ENCODE results near the gene TRIM42.
A peak's percentile ranks its signal among the peaks of the same experiment; 100 is the strongest.

TRIM42 gene

DNA sequence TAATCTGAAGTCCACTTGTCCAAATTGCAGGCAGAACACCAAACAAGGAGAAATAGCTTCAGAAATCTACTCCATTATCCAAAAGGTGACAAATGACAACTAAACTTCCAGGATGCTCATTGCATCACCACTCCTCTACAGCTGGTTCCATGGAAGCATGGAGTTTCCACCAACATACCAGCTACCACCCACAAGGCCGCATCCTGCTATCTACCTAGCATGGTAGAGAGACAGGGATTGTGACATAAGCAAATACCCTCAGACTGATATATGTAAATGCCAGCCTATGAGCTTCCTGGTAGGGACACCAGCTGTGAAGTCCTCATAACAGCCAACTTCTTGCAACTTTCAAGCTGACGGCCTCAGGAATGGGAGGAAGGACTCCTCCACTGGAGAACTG is at the start of gene TRIM42:
TSS of gene TRIM42 (plus strand) at position 301 of the 400 bp plus-strand sequence. CDS start 166 bp downstream, outside the sequence.
- H3K4me3 ChIP-seq (replicated peaks in 1 of 2; ENCODE audit: low read depth in 2 of 2, low read length in 2 of 2): no peak within 1 kb of the TSS
- no peak for DNase-seq (ENCODE audit: low read depth in 2 of 2)
- TF ChIP-seq, protein P1, sequence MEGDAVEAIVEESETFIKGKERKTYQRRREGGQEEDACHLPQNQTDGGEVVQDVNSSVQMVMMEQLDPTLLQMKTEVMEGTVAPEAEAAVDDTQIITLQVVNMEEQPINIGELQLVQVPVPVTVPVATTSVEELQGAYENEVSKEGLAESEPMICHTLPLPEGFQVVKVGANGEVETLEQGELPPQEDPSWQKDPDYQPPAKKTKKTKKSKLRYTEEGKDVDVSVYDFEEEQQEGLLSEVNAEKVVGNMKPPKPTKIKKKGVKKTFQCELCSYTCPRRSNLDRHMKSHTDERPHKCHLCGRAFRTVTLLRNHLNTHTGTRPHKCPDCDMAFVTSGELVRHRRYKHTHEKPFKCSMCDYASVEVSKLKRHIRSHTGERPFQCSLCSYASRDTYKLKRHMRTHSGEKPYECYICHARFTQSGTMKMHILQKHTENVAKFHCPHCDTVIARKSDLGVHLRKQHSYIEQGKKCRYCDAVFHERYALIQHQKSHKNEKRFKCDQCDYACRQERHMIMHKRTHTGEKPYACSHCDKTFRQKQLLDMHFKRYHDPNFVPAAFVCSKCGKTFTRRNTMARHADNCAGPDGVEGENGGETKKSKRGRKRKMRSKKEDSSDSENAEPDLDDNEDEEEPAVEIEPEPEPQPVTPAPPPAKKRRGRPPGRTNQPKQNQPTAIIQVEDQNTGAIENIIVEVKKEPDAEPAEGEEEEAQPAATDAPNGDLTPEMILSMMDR (IDR thresholded peaks at IDR 0.05; ENCODE audit: low read depth, low read length): no peak

DNA sequence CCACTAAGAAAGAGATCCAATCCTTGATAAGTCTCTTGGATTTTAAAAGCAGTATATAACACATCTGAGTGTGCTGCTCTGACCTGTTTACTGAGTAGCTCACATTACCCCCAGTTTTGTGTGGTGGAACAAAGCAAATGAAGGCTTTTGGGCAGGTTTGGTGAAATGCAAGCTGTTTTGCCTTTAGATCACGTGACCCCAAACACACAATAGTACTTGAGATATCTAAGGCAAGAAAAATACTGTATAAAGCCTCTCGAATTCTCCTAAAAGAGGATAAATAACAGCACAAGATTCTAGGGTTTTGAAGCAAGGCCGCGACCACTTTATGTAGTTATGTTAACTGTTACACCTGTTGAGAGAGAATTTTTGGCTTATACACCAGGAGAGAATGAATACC is 49.3 kb upstream of the TRIM42 start:
- peak in 1 of 2 donors; percentile 7 for DNase-seq (ENCODE audit: low read depth in 2 of 2)
- H3K4me3 ChIP-seq (replicated peaks in 1 of 2; ENCODE audit: low read depth in 2 of 2, low read length in 2 of 2): no peak overlapping the region
- TF ChIP-seq, protein P1 (IDR thresholded peaks at IDR 0.05; ENCODE audit: low read depth, low read length): no peak

DNA sequence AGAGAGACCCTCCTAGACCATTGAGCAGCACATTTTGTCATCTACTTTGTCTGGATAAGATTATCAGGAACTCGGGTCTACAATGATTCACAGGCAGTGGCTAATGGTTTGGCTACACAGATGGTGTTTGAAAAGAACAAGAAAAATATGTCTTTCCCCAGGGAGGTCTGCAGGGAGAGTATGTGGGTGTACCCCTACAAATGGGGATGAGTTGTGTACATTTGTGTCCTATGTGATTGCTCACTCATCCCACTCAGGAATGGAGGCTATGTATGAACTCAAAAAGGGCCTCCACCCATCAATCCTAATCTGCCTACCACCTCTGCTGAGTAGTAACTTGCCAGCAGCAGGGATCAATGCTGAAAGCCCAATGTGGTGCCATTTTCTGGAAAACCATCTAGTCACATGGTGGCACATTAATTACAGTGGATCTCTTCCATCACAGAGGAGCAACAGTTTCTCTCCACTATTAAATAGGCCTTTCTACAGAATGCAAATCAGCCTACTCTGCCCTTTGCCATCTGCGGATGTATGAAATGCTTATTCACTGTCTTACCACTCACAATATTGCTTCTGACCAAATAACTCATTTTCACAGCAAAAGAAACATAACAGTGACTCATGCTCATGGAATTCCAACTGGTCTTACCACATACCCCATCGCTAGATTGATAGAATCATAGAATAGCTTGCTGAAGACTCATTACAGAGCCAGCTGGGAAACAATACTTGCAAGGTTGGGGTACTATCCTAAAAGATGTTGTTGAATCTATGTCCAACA is 48.3 kb upstream of the TRIM42 start:
- no peak overlapping the region for H3K4me3 ChIP-seq (replicated peaks in 1 of 2; ENCODE audit: low read depth in 2 of 2, low read length in 2 of 2)
- TF ChIP-seq, protein P1 (IDR thresholded peaks at IDR 0.05; ENCODE audit: low read depth, low read length): no peak
- peak; percentile 85 to 99 for DNase-seq (ENCODE audit: low read depth in 2 of 2)

DNA sequence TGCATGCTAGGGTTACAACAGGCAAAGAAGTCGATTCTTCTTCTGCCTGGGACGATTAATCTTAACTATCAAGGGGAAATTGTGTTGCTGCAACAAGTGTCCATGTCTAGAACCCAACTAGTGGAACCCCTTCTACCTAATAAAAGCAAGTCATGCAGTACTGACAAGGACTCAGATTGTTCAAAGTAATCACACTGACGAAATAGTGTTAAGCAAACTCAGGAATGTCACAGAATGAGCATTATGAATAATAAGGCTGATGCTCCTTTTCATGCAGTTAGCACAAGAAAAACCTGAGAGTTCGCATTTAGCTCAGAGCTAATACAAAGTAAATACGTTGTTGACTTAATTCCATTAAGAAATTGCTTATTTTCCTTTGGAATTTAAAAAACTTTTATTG is 47.5 kb upstream of the TRIM42 start:
- TF ChIP-seq, protein P1 (IDR thresholded peaks at IDR 0.05; ENCODE audit: low read depth, low read length): no peak
- no peak overlapping the region for H3K4me3 ChIP-seq (replicated peaks in 1 of 2; ENCODE audit: low read depth in 2 of 2, low read length in 2 of 2)
- DNase-seq (ENCODE audit: low read depth in 2 of 2): peak in 1 of 2 donors; percentile 69

DNA sequence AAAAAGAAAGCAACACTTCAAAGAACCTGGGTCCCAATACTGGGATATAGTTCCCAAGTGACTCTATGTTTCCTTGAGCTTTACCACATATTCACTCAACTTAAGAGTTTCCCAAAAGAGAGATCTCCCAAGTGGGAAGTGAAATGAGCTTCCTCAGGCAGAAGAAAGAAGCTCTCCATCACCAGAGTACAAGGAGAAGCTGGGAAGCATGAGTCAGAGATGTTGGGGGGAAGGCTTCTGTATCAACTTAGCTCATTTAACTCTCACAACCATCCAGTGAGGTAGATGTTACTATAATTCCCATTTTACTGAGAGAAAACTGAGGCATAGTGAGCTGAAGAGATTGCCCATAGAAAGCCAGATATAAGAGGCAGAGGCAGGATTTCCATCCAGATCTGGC is 47.0 kb upstream of the TRIM42 start:
- no peak overlapping the region for H3K4me3 ChIP-seq (replicated peaks in 1 of 2; ENCODE audit: low read depth in 2 of 2, low read length in 2 of 2)
- TF ChIP-seq, protein P1 (IDR thresholded peaks at IDR 0.05; ENCODE audit: low read depth, low read length): no peak
- peak in 1 of 2 donors; percentile 57 for DNase-seq (ENCODE audit: low read depth in 2 of 2)

DNA sequence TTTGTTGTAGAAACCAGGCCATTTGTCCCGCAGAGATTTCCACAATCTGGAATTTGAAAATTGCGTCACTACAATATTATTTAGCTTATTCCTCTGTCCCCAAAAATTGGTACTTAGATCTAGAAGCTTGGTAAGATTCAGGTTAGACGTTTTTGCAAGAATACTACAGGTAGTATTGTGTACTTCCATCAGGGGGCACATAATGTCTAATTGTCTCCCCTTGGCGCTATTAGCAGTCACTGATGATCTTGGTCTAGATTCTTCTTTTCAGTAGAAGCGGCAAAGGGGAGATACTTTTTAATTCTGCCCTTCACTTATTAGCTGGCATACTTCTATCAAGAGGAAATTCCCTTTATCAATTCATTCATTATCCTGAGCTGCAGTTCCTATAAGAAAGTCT is 42.6 kb upstream of the TRIM42 start:
- TF ChIP-seq, protein P1 (IDR thresholded peaks at IDR 0.05; ENCODE audit: low read depth, low read length): no peak

More for the DNA sequence above, 42.6 kb upstream of the TRIM42 start:
- H3K4me3 ChIP-seq (replicated peaks in 1 of 2; ENCODE audit: low read depth in 2 of 2, low read length in 2 of 2): no peak overlapping the region
- DNase-seq (ENCODE audit: low read depth in 2 of 2): no peak

Measured in cardiac fibroblast (primary cell).